ENCODE measurements around the gene ATG4A.
A peak's percentile ranks its signal among the peaks of the same experiment; 100 is the strongest.

ATG4A gene

GRCh38 chrX:108123591-108124366, 32.2 kb downstream of the ATG4A start:
- no peak for DNase-seq

DNA sequence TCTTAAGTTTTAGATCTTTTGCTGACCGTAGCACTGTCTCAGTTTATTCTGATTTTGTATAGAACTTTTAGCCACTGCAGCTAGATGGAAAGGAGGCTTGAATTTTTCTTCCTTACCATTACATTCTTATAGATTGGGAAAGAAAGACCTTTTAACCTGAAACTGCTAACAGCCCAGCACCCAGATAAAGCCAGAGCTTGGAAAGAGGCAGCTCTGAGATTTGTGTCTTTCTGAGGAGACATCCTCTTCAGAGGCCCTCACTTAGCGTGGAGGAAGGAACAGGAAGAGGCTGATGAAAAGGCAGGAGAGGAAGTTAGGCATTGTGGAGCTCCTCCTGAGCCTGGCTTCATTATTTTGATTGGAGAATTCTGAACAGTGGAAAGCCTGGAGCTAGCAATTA, 35.1 kb downstream of the ATG4A start:
- DNase-seq: peak; percentile 1 to 8

DNA sequence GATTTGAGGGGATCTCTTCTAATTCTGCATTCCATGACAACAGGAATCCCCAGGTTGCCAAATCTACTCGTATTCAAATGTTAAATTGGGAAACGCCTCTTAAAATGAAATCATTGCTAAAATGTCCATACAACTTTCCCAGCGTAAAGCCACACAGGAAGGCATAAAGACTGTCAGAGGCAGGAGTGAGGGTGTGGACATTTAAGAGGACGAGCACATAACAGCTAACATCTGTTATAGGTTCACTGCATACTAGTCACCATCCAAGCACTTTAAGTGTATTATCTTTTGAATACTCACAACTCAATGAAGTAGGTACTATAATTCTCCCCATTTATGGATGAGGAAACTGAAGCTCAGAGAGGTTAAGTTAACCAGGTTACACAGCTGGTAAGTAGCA, 35.6 kb downstream of the ATG4A start:
- DNase-seq: no peak

DNA sequence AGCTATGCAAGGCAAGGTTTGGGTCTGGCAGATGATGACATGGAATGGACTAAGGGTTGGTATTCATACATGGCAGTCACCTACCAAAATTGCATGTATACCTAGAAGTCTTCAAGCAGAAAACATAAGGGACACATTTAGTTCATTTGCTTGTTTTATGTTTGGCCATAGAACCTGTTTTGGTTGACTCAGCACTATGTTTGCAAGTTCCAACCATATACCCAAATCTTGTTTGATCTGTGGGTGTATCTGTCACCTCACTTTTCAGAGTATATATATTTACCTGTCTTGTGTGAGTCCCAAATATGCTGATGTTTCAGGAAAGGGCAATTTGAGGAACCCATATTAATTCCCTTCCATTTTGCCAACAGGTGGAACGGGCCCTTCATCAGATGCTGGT, 39.3 kb downstream of the ATG4A start:
- DNase-seq: no peak

DNA sequence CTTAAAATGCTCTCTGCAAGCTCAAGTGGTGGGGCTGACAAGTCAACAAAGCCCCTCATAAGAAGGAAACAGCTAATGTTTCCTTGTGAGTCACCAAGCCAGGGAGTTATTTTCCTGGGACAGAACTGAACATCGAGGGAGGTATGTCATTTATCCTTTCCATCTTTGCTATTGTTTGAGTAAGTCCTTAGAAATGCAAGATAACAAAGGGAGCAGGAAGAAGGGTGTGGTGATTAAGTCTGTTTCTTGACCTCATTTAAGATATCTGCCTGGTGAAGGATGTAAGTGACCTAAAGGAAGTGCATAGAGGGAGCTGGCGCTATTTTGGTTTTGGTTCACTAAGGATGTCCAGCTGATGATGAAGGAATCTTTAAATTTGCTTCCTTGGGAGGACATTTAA, 39.9 kb downstream of the ATG4A start:
- DNase-seq: no peak

GRCh38 chrX:108132034-108132433, 40.5 kb downstream of the ATG4A start:
- no peak for DNase-seq

- DNase-seq: no peak
Measured at GRCh38 chrX:108132876-108133275, 41.3 kb downstream of the ATG4A start.

DNA sequence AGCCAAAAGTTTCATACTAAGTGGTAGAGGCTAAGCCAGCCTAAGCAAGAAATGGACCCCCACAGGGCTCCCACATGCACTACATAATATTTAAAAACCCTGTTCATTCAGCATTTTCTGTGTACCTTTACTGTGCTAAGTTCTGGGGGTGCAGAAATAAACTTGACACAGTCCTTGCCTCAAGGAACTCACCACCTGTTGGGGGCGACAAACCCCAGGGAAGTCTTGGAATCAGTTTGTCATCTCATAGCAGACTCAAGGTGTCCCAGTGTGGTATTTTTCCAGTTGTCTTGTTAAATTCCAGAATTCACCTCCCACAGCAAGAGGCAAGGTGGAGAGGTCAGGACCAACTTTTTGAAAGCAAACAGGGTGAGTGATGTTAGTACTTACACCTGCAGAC, 43.1 kb downstream of the ATG4A start:
- no peak for DNase-seq

GRCh38 chrX:108138814-108139702, 47.5 kb downstream of the ATG4A start:
- peak in 1 of 2 experiments; percentile 5 for DNase-seq

GRCh38 chrX:108148524-108148923, 56.9 kb downstream of the ATG4A start:
- no peak for DNase-seq

DNA sequence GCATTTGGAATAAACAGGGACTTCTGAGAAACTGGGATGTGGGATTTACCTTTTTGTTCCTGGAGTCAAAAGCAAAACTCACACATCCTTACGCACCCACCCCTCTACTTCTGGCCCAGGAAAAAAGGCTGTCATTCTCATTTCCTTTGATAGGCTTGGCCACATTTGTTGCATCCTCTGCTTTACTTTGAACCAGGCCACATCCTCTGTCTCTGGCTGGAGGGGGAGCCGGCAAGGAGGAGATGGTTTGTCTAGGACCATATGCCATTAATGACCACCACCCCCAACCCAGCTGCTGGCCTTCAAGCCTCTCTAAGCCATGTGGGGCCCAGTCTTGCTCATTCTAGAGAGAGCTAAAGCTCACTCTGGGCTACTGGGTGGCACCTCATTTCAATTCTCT, 64.5 kb downstream of the ATG4A start:
- DNase-seq: no peak

- DNase-seq: no peak
Measured at GRCh38 chrX:108156934-108157466, 65.4 kb downstream of the ATG4A start.

DNA sequence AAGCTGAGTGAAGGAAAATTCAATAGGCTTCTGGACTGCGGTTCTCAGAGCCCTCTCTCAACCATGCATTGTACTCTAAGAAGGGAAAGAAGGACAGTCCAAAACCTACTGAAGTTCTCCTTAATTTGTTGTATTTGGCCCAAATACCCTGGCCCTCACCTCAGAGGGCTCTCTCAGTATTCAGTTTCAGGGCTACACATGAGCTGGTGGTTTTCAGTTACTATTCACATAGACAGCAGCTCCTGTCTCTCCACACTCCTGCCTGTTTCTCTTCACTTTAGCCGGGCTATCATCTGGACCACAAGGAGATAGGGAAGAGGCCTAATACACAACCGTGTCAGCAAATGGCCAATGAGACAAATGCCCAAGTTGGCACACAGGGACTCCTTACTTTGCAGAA, 66.0 kb downstream of the ATG4A start:
- no peak for DNase-seq

DNA sequence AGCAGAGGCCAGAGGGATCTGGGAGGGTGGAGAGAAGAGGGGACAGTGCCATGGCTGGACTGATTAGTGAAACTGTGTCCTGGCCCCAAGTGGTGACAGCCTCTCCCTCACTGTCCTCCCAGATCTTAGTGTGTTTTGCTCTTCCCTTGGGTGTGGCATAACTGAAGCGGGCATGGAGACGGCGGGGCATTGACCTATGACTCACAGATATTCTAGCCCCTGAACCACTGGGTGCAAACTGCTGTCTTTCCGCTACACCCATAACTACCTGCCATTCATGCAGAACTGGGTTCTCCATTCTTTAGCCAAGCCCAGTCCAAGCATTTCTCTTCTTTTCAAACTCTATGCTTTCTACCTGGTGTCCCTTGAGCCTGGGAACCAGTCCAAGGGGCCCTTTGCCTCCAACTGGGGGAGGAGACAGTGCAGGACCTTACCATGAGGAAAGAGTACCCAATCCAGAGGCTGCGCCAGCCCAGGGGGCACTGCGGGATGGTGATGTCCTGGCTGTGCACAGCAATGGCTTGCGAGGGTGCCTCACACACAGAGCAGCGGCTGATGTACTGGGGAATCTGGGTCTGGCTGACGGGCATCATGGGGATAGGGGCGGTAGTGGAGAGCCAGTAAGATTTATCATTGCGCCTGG, 67.6 kb downstream of the ATG4A start:
- DNase-seq: no peak

DNA sequence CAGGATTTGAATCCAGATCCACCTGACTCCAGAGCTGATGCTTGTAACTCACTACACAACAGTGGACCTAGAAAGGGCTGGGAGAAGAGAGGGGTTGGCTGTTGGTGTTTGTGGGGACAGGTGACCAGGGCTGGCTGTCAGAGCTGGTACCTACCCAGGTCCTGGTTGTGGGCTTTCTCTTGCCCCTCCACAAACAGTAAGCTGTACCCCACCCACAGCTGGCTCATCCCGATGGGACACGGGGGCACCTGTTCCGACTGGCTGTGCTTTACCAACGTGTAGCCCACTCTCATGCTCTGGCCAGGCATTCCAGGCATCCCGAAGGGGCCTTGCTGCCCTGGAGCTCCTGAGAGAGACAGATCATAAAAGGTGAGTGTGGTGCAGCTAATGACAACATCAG, 68.7 kb downstream of the ATG4A start:
- no peak for DNase-seq

GRCh38 chrX:108162265-108162664, 70.7 kb downstream of the ATG4A start:
- no peak for DNase-seq

- no peak for DNase-seq
Measured at GRCh38 chrX:108163333-108164082, 71.9 kb downstream of the ATG4A start.

GRCh38 chrX:108165383-108166111, 74.0 kb downstream of the ATG4A start:
- DNase-seq: peak; percentile 16 to 20

DNA sequence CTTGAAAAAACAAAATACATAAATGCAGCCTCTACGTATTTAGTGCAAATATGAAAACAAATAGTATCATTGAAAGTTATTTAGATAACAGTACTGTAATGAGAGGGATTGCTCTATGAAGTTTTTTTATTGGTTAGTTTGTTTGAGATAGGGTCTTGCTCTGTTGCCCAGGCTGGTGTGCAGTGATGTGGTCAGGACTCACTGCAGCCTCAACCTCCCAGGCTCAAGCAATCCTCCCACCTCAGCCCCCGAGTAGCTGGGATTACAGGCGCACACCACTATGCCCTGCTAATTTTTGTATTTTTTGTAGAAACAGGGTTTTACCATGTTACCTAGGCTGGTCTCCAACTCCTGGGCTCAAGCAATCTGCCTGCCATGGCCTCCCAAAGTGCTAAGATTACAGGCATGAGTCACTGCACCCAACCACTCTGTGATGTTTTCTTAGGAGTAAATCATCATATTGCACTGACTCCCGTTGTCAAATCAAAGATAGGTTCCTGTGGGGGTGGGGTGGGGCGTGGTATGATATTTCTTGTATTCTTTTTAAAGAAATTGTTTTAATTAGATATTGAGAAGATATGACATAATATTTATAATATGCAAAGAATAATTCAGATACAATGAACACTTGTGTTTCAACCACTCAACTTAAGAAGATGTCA, 75.8 kb downstream of the ATG4A start:
- DNase-seq: no peak

GRCh38 chrX:108168961-108169740, 77.6 kb downstream of the ATG4A start:
- no peak for DNase-seq

DNA sequence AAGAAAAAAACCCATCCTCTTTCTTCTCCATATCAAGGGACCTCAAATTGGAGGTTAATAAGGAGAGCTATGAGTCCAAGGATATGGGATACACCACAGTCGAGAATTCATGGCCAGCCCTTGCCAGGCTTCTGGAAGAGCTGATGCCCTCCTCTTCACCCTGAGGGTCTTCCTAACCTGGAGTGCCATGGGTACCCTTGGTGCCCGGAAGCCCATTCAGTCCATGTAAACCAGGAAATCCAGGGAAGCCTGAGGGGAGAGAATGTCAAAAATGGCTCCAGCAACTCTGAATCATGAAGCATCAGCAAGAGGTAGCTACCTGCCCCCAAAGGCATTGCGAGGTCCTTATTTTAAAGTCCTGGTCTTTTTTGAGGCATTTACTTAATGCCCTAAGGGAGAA, 78.2 kb downstream of the ATG4A start:
- DNase-seq: no peak

All from Kasumi-1 (cell line).